AG04449 (cell line): ENCODE results near the gene SLC22A4.

Experiments
- CTCF ChIA-PET: fragments of 350-600 bp; formaldehyde crosslinking; extraction: SDS; loops from one replicate; lab custom pipeline; 2021; ENCODE audit warnings: antibody characterized with exemption; lab: Yijun Ruan, JAX
- POLR2A ChIA-PET: fragments of 400-600, 350-600 bp; formaldehyde crosslinking; extraction: SDS; loops from one replicate; lab custom pipeline; 2020; ENCODE audit warnings: antibody characterized with exemption, inconsistent platforms; lab: Yijun Ruan, JAX
- DNase-seq: peaks from one replicate; pipeline ENCODE4 v3.0.0-alpha.2; 2010; ENCODE audit warnings: low read depth, low spot score
- H3K4me3 ChIP-seq: 2 replicates; pipeline ENCODE4 v1.5.1; 2011; ENCODE audit warnings: low read depth, mild to moderate bottlenecking, control low read depth, low read length
- TF ChIP-seq, protein P1 (sequence below): IDR thresholded peaks from one replicate; pipeline ENCODE4 v1.5.1; 2011; ENCODE audit warnings: mild to moderate bottlenecking, moderate library complexity, low read length, control low read depth, inconsistent platforms; ENCODE audit not compliant: insufficient read depth; ENCODE audit errors: missing control alignments

SLC22A4 gene

DNA sequence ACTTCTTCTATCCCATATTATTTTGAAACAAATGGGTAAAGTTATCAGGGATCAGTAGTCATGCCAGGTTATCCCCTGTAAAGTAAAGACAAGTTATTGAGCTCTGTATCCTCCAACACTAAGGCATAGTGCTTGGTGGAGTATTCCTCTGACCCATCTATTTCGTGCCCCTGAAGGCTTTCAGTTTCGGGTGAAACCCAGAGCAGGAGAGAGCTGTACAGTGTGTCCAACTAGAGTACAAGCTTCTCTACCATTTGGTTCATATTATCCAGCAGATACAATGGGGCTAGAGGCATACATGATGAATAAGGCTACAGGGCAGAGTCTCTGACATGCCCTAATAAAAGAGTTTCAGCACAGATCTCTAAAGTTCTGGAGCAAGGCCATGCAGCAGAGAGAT, 3.2 kb upstream of the SLC22A4 start:
- no peak for DNase-seq
- CTCF ChIA-PET: interaction anchor here (1.0 to 4.3 kb wide), 5 partner anchors 9 to 53 kb away, joined by 3 to 28 read pairs (median 5); no protein-coding TSS in a partner anchor
- TF ChIP-seq, protein P1, sequence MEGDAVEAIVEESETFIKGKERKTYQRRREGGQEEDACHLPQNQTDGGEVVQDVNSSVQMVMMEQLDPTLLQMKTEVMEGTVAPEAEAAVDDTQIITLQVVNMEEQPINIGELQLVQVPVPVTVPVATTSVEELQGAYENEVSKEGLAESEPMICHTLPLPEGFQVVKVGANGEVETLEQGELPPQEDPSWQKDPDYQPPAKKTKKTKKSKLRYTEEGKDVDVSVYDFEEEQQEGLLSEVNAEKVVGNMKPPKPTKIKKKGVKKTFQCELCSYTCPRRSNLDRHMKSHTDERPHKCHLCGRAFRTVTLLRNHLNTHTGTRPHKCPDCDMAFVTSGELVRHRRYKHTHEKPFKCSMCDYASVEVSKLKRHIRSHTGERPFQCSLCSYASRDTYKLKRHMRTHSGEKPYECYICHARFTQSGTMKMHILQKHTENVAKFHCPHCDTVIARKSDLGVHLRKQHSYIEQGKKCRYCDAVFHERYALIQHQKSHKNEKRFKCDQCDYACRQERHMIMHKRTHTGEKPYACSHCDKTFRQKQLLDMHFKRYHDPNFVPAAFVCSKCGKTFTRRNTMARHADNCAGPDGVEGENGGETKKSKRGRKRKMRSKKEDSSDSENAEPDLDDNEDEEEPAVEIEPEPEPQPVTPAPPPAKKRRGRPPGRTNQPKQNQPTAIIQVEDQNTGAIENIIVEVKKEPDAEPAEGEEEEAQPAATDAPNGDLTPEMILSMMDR: no peak
- no peak overlapping the region for H3K4me3 ChIP-seq
- POLR2A ChIA-PET: no interaction called here

DNA sequence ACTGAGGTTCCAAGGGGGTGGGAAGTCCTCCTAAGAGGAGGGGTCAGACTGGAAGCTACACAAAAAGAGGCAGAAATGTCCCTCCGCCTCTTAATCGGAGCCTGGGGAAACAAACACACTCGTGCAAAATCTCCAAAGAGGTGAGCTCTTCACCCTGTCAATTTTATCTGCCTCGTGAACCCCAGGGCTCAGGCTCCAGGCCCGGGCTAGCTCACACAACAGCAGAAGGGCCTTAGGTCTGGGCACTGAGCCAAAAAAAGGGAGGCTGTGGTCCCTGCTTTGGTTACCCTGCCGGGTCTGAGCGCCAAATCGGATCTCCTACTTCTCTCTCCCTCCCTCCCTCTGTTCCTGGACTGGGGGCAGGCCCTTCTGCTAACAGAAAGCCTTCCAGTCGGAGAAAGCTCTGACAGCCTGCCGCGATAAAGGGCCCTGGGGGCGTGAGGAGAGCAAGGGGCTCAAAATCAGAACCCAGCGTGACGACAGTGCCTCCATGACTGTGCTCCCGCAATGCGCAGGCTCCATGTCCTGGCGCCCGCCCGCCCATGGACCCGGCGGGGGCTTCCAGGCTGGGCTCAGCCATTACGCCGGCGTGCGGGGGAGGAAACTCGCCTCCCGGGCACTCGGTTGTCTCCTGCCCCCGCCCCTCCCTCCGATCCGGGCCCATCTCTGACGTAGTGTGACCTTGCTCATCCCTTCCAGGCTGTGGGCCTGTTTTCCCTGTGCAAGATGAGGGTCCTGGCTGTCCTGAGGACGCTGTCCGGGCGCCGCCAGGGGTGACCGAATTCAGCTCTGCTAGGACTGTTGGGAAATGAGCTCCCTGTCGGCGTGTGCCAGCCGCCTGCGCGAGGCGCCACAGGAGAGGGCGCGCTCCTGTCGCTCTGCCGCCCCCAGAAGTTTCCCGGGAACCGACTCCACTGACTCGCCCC, 865 bp upstream of the SLC22A4 start:
- ChIA-PET POLR2A (interaction anchor here (0.8 to 2.0 kb wide), 12 partner anchors 10 to 133 kb away, joined by 3 to 10 read pairs (median 4); partner anchors contain the start of genes P4HA2 and SLC22A5), CTCF (interaction anchor here (0.6 to 4.3 kb wide), 14 partner anchors 11 to 208 kb away, joined by 3 to 28 read pairs (median 4); no protein-coding TSS in a partner anchor)
- DNase-seq: peak; percentile 36
- H3K4me3 ChIP-seq: peak overlapping the region; percentile 72
- TF ChIP-seq, protein P1: peak; percentile 22

DNA sequence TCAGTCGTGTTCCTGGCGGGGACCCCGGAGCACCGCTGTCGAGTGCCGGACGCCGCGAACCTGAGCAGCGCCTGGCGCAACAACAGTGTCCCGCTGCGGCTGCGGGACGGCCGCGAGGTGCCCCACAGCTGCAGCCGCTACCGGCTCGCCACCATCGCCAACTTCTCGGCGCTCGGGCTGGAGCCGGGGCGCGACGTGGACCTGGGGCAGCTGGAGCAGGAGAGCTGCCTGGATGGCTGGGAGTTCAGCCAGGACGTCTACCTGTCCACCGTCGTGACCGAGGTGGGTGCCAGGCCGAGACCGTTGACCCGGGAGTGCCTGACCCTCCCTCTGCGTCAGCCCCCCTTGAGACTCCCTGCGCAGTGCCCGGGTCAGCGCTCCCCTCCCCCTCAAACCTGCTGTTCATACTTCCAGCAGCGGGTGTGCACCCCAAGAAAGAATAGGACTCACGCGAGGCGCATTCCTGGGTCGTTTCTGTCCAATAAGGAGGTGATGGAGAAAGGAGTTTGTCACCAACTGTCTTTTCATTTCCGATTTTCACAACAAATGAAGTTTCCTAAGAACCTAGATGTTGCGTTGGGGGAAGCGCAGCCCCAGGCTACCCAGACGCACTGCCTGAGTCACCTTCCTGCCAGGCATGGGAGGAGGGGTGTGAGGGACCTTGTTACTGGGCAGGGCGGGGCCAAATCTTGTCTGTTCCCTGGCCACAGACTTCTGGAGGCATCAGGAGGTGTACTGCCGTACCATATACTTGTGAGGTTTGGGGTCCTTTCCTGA, 722 bp downstream of the SLC22A4 start:
- ChIA-PET POLR2A (interaction anchor here (0.9 to 2.0 kb wide), 5 partner anchors 31 to 131 kb away, joined by 3 to 10 read pairs (median 4); no protein-coding TSS in a partner anchor), CTCF (interaction anchor here (1.1 to 4.3 kb wide), 7 partner anchors 9 to 230 kb away, joined by 3 to 28 read pairs (median 8); no protein-coding TSS in a partner anchor)
- TF ChIP-seq, protein P1: no peak
- H3K4me3 ChIP-seq: peak overlapping the region; percentile 72
- no peak for DNase-seq

DNA sequence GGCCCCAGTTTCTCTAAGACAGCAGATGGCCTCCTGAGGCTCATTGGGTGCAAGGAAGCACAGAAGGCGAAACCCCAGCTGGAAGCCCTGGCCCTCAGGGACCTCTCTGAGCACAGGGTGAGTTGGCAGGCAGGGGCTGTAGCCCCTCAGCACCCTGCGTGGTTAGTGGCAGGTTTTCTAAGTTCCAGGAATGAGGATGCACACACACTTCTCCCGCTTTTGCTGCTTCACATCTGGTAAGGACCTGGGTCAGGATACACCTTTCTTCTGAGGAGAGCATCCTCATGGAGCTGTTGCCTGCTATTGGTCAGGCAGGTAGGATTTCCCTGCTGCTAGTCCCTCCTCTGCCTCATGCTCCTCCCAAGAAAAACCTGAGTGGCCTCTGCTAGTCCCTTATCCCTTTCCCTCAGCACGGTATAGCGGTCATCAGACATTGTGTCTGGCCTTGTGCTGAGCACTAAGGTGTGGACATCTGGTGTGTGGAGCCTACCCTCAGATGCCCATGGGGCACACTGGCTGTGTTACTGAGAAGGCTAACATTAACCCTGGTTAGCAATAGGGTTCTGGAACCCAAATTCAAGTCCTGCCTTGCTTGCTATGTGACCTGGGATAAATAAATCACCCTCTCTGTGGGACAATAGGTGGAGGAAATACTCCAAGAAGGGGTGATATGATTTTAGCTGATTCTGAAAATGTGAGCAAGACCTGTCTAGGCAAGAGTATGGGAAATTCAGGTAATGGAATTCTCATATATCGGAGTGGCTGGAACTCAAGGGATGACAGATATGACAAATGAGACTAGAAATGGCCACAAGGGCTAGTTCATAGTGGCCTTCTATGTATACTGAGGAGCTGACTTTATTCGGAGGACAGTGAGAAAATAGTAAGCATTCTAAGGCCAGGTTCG, 1.6 kb downstream of the SLC22A4 start:
- POLR2A ChIA-PET: no interaction called here
- H3K4me3 ChIP-seq: peak overlapping the region; percentile 72
- TF ChIP-seq, protein P1: no peak
- DNase-seq: no peak
- CTCF ChIA-PET: interaction anchor here (1.0 to 1.2 kb wide), 3 partner anchors 23 to 230 kb away, joined by 3 read pairs; no protein-coding TSS in a partner anchor

DNA sequence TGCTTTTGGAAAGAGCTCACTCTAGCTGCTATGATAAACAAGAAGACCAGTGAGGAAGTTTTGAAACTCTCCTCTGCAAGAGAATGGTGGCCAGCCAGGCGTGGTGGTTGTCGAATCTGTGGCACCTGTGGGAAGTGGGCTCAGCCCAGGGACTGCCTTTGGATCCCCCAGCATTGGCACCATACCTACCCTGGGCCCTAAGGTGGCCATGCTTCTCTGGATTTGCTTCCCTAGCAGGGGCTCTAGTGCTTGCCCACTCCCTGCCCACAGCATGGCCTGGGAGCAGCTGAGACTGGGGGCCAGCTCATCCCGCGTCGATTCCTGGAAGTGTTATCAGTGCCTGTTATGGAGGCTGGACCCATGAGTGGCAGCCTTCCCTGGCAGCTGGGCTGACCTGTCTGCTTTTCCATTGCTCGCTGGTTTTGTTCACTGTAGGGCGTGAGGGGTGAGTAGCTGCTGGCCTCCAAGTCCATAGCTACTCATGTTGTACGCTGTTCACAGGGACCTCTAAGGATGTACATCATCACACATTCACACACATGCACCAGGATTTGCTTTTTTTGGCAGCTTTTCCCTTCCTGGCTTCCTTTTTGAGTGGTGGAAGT, 2.3 kb downstream of the SLC22A4 start:
- H3K4me3 ChIP-seq: no peak overlapping the region
- ChIA-PET POLR2A (no interaction called here), CTCF (interaction anchor here (0.8 to 1.2 kb wide), 3 partner anchors 24 to 107 kb away, joined by 3 read pairs; no protein-coding TSS in a partner anchor)
- TF ChIP-seq, protein P1: no peak
- DNase-seq: no peak
